ENCODE results near the gene CELF2.

Gene CELF2

DNA sequence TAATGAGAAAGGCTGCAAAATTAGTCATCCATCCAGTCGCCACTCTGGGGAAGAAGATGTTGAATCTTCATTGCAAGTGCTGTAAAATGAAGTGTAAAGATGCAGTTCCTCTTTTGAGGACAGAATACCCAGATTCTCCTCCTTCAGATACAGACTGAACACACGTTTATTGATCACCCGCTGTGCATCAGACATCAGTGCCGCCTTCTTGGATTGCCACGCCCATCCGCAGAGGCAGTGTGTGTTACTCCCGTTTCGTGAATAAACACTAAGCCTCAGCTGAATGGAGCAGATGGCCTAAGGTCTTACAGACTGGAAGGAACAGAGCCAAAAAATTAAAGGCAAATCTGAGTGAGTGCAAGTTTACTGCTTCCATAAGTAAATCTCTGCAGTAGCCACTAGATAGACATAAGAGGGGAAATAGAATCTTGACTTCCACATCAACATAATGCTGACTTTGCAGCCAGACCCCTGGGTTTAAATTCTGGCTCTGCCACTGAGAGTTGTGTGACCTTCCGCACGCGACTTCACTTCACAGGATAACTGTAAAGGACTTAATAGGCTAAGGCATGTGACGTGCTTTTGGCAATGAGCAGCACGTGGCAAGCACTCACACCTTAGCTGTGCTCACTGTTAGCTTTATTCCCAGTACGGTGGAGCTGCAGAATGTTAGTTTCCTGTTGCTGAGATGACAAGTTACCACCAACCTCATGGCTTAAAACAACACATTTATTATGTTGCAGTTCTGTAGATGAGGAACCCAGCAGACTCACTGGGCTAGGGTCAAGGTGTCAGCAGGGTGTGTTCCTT, 285.9 kb downstream of the CELF2 start:
- no peak overlapping the region for H3K27ac ChIP-seq
- DNase-seq (ENCODE audit: low read depth, low spot score), result no peak

DNA sequence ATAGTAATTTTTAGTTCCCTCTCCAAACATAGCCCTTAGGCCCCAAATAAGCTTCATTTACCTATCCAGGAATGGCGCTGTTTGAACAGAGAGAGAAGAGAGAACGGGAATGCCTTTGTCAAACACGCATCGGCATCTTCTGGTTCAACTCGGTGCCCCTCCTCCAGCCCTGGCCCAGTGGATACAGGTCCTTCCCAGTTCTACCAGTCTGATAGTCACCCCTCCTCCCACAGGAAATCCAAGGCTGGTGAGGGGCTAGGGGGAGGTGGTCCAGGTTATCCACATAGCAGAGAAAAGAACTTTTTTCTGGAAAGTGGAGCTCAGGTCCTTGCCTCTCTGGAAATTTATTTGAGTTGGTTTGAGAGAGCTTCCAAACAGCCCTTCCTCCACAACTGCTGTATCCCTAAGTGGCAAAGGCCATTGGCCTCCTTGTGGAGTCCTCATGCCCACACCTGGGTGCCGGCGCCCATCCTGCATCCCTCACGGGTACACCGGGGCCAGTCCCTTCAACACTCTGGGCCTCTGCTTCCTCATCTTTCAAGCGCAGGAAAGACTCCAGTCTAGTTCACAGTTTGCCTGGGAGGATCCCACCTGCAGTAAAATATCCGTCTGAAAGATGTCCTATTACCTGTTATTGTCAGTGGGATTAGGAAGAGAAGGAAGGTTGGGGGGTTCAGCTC, 287.4 kb downstream of the CELF2 start:
- no peak overlapping the region for H3K27ac ChIP-seq
- no peak for DNase-seq (ENCODE audit: low read depth, low spot score)

DNA sequence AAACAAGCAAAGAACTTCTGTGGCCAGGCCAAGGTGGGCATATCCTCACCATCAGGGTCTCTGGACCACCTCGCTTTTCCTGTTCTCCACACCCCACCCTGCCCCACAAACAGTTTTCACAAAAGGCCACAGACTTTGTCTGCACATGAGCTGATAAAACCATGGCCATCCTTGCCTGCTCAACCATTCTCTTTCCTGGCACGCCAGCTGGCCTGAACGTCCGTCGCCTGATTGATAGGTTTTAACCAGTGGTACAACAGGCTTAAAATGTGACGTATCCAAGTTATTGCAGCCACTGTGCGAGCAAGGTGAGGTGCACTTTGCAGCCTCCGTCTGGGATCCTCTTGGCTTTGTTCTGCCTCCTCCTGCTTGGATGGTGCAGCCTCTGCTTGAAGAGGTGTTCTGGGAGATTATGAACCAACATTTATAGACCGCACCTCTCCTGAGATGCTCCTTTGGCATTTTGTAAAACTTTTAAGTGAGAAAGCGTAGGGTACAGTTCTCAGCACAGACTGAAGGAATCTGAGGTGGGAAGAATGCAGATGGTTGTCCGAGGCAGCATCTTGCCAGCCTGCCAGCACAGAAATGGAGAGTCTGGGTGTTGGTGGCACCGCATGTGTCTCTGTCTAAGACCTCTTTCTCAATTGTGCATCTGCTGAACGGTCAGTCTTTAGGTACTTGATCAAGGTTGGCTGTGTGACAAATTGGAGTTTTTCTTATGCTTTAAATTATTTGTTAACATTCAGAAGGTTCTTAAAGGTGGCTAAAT, 288.3 kb downstream of the CELF2 start:
- no peak for DNase-seq (ENCODE audit: low read depth, low spot score)
- no peak overlapping the region for H3K27ac ChIP-seq

DNA sequence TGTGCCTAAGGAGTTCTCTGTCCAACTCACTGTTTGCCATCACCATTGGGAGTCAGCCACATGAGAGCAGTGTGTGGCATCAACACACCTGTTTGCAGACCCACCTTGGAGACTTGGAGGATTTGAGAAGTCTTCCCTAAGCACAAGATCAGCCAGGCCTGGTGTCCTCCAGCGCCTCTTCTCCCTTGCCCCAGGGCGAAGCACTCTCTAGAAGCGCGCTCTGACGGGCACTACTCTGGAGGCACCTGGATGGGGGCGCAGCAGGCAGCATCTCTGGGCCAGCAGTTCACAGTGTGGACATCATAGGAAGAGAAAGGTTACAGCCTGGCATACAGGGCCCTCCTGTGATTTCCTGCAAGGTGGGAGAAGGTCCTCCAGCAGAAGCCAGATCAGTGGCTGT, 289.3 kb downstream of the CELF2 start:
- no peak overlapping the region for H3K27ac ChIP-seq
- no peak for DNase-seq (ENCODE audit: low read depth, low spot score)

DNA sequence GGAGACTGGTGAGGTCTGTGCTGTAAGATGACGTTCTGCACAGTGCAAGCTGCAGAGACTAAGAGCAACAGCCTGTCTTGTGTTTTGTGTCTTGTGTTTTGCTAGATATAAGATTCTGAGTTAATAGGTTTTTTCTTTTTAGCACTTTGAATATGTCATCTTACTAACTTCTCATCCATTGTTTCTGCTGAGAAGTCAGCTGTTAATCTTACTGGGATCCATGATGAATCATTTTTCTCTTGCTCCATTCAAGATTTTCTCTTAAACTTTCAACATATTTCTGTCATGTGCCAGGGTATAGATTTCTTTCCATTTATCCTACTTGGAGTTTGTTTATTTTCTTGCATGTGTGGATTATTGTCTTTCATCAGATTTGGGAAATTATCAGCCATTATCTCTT, 290.3 kb downstream of the CELF2 start:
- DNase-seq (ENCODE audit: low read depth, low spot score), result no peak
- no peak overlapping the region for H3K27ac ChIP-seq

DNA sequence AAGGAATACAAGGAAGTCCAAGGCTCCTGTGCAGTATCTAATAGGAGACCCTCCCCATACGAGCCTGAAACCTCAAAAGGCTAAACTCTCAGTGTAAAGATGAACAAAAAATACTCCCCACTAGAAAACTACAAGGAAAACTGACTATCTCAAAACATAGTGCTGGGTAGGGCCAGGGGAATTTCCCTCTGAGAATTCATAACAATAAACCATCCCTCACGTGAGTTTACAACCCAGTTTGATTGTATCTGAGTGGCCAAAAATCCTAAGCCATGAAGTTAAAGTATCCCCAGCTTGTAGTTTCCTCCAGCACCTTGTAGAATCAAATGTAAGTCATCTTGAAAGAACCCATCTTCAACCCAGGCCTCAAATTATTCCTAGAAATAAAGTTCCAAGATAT, 293.4 kb downstream of the CELF2 start:
- DNase-seq (ENCODE audit: low read depth, low spot score), result no peak
- no peak overlapping the region for H3K27ac ChIP-seq

DNA sequence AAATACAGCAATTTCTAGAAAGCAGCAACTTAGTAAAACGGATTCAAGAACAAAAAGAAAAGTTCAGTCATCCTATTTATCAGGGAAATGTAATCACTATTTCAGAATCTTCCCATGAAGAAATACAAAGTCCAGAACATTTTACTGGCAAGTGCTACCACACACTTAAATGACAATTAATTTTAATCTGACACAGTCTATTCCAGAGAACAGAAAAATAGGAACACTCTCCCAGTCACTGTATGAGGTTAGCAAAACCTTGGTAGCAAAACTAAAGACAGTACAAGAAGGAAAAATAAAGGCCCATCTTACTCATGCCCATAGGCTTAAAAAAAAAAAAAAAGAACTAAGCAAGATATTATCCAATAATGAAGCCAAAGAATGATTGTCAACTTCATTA, 295.8 kb downstream of the CELF2 start:
- DNase-seq (ENCODE audit: low read depth, low spot score), result no peak
- H3K27ac ChIP-seq, result no peak overlapping the region

DNA sequence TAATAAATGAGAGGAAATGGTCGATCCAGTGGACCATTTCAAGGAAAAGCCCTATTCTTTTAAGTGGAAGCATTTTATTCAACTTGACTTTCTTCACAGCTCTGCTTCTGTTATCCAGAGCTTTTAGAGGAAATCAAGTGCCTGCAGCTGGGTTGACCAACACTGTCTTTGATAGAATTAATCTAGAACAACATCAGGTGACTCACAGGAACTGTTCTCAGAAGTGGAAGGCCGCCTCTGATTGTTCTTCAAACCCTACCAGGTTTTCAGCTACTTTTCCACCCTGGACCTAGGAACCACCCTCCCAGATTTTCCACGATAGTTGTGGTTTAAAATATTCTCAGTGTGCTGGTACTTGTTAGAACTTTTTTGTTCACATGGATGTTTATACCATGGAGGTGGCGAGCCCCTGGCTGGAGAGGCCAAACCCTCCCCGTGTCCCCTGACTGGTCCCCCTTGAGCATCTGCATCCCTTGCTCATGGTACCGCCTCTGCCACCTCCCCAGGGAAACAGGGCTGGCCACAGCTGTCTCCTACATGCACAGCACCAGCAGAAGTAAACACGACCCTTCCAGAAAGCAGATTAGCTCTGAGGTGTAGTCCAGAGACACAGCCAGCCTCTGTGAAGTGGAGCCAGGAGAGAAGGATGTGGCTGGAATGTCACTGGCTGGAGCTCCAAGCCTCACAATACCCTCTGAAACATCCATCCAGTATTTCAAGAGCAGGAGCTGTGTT, 300.4 kb downstream of the CELF2 start:
- H3K27ac ChIP-seq, result no peak overlapping the region
- no peak for DNase-seq (ENCODE audit: low read depth, low spot score)

DNA sequence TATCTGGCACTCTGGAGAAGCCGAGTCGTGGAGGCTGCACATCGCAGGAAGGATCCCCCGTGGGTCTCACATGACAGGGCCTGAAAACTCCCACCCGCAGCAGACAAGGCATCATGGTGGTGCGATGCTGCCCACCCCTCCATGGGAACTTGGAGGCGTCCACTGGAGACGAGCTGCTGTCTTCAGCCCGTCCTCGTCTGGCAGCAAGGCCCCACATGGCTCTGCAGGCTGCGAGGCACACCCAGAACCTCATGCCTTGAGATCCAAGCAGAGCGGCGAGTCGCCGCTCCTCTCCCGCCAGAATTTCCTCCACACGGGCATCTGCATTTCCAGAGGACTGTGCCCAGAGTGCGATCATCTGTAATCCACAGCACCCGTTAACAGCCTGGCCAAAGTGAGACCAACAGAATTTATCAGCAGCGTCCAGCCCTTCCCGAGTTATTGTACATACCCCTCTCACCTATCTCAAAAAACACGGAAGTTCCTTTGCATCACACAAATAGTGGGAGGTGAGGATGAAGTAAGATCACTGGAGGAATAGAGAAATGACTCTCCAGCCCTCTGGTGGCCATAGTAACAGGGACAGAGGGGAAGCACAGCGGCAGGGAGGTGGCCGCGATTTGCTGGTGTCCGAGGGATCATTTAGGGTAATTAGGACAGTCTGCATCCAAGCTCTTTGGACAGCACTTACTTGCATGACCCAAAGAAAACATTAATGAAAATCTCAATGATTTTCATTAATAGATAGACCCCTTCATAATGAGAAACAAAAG, 301.3 kb downstream of the CELF2 start:
- no peak overlapping the region for H3K27ac ChIP-seq
- DNase-seq (ENCODE audit: low read depth, low spot score), result no peak

DNA sequence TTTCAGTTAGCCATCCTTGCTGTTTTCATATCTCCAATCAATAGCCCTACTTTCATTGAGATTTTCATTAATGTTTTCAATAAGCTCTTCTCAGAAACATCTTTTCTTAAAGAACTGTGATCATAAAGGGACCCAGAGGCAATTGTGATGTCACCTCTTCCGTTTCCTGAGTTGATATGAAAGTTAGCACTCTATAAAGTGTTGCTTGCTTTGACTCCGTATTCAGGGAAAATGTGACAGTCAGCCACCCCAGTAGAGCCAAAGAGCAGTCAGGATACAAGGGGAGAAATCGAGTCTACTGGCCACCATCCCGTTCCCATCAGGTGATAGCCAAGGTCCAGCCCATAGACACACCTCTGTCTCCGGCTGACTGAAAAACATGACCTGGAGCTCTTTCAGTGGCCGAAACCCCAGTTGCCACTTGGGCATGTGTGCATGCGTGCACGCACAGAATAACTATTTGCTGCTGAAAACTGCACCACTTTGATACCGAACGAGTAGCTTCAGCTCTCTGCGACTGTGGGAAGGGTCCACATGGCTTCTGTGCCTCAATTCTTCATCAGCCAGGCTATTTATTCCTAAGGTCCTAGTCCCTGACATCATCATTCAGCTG, 302.4 kb downstream of the CELF2 start:
- H3K27ac ChIP-seq, result no peak overlapping the region

DNA sequence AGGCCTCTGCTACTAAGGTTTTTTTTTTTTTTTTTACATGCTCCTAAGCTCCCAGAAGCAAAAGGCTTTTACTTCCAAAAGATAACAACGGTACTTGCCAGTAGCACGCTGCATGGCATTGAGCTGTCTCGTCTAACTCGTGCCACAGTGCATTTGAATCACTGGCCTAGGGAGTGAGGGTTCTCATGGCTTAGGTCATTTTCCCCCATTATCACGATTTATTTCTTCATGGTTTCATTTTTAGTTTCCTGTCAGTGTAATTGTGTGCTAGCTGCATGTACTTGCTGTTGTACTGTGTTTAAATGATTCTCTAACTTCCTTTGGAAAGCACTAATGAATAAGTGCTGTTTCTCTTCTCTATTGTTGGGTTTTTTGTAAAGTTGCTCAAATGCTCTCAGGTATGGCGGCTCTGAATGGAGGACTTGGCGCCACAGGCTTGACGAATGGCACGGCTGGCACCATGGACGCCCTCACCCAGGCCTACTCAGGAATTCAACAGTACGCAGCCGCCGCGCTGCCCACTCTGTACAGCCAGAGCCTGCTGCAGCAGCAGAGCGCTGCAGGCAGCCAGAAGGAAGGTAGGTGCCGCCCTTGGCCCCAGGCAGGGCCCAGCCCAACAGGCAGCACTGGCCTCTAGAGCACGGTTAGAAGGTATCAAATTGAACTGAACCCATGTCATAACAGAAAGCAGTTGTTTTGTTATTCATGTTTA, 303.3 kb downstream of the CELF2 start:
- DNase-seq (ENCODE audit: low read depth, low spot score), result no peak
- no peak overlapping the region for H3K27ac ChIP-seq

More for the DNA sequence above, 302.4 kb downstream of the CELF2 start:
- no peak for DNase-seq (ENCODE audit: low read depth, low spot score)

DNA sequence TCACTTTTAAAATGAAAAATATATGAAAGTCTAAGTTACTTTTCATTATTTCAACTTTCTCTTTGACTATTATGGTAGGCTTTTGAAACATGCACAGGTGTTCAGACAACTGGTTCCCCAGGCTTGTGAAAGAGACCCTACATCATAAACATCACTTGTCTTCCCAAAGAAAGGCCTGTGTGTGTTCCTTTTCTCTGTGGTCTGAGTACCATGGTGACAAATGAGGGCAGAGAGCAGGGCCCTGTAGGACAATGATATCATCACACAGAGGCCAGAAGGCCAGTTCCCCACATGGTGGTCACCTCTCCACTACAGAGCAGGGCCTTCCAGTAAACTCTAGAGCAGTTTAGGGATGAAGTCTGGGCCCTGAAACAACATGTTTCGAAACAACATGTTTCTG, 305.0 kb downstream of the CELF2 start:
- no peak overlapping the region for H3K27ac ChIP-seq
- DNase-seq (ENCODE audit: low read depth, low spot score), result no peak

DNA sequence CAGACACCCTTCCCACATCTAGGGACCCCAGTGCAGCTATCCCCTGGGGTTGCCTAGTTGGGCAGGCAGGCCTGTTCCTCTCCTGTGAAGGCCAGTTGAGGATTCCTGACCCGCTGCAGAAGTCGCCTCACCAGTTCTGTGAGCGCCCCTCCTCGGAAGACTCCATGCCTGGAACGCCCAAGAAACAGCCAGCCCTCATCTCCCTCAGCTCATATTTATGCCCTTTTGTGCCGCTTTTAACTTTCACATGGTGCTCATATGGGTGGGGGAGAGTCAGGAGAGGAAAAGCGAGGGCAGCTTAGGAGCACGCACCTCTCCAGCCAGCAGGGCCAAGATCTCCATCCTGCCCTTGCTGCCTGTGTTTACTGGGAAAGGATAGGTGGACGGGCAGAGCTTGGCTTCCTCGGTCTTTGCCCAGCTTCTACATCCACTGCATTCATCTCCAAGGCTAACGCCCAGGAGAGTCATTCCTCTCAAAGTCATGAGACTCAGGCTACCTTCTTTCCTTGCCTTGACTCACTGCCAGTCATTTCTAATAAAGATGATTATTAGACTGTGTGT, 307.2 kb downstream of the CELF2 start:
- no peak for DNase-seq (ENCODE audit: low read depth, low spot score)
- H3K27ac ChIP-seq, result no peak overlapping the region

DNA sequence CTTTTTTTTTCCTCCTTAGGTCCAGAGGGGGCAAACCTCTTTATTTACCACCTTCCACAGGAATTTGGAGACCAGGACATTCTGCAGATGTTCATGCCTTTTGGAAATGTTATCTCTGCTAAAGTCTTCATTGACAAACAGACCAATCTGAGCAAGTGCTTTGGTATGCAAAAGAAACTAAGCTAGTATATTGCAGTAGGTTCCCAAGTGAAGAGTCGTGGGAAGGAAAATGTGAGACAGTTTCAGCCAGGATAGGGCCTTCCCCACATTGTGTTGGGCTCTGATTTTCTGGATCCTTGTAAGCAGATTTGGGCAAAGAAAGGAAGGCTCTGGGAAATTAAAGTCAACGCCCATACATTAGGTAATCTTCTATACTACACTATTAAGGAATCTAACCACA, 308.1 kb downstream of the CELF2 start:
- H3K27ac ChIP-seq, result no peak overlapping the region

DNA sequence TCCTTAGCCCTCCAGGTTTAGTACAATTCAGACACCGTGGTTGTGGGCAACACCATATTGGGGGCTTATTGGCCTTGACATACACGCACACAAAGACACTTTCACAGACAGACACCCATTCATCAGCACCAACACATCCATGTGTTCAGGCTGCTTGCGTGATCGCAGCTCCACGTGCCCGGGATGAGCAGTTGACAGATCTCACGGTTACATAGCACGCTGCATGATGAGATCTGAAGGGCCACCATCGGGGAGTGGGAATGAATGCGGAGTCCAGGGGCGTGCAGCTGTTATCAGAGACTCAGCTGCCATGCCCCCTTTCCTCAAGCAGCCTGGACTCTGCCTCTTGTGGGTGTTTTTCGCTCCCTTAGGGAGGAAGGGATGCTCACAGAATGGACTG, 308.6 kb downstream of the CELF2 start:
- no peak for DNase-seq (ENCODE audit: low read depth, low spot score)

More for the DNA sequence above, 308.1 kb downstream of the CELF2 start:
- DNase-seq (ENCODE audit: low read depth, low spot score), result no peak

DNA sequence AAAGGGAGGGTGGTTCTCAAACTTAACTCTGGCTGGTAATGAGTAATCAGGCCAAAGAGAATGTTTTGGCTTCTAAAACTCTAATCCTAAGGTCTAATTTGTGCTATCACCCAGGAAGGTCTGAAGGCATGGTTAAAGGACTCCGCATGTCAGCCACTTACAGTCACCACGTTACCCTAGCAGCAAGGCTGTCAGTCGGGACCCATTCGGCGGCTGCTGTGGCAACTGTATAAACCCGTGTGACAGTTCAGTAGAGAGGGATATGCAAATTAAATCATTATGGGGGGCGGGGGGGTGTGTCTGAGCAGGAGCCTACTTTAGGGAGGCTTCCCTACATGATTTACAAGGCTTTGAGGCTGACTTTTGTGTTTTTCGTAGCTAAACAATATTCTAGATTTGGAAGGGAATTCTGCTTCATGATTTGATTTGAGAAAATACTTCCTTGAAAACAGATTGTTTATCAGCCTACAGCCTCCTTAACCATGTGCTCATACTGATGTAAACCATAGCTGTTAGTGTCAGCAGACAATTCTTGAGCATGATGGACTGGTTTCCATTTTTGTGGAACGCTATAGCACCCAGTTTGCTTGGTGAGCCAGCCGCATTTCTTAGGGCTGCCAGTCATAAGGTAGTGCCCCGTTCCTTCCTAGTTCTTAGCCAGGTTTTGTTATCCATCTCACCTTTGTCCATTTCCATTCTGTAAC, 309.4 kb downstream of the CELF2 start:
- no peak for DNase-seq (ENCODE audit: low read depth, low spot score)
- no peak overlapping the region for H3K27ac ChIP-seq

More for the DNA sequence above, 308.6 kb downstream of the CELF2 start:
- H3K27ac ChIP-seq, result no peak overlapping the region

DNA sequence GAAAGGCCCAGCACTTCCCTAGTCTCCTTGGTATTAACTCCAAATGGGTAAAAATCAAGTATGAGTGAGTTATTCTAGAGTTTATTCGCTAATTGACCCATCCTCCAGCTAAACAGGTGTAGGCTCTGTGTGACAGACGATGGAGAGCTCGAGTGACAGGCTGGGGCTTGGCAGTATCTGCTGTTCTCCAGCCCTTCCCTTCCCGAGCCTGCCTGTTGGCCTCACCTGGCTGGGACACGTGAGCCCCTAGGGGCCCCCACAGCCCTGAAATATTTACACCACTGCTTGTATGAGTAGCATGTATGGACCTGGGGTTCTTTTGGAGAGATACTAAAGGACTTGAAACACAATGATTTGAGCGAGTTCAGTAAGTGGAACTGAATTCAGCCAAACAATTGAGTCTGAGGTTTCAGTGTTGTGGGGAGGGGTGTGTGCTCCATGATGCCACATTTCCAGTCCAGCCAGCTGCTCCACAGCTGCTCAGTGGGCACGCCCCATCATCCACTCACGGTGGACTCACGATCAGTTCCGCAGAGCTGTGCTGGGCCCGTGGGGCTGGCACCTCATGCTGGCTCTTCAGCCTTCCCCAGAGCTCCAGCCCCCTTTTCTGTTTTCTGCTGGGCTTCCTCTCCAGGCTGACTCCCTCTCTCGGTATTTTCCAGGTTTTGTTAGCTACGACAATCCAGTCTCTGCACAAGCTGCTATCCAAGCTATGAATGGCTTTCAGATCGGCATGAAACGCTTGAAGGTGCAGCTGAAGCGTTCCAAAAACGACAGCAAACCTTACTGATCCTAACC, 310.8 kb downstream of the CELF2 start:
- DNase-seq (ENCODE audit: low read depth, low spot score), result no peak
- peak overlapping the region; percentile 15 for H3K27ac ChIP-seq
